GM12892 (cell line): Measurements from ENCODE around the gene TUSC2.
"Not testable (repeated sequence)": the region's sequence is repeated elsewhere in the genome, so short reads cannot be mapped to it uniquely, and the experiment has no call there.

ENCODE experiments used
- DNase-seq: peaks from one replicate; pipeline ENCODE4 v3.0.0; 2011; ENCODE audit not compliant: insufficient read length
- FAIRE-seq: peaks from 2 replicates; lab custom pipeline; 2011; peaks lifted over from hg19 to GRCh38; lab: Jason Lieb, UNC
- POLR2A ChIP-seq: IDR thresholded peaks from 2 replicates; pipeline ENCODE4 v1.6.1; 2011; ENCODE audit warnings: low read depth, low read length, control low read depth
- POLR2AphosphoS5 ChIP-seq: IDR thresholded peaks from 2 replicates; pipeline ENCODE4 v1.6.1; 2011; ENCODE audit warnings: low read depth, low read length, control low read depth
- TAF1 ChIP-seq: IDR thresholded peaks from 2 replicates; pipeline ENCODE4 v1.6.1; 2011; ENCODE audit warnings: low read depth, mild to moderate bottlenecking, control low read depth, low read length, borderline replicate concordance

TUSC2 gene

GRCh38 chr3:50286322-50287227 lies 41.4 kb downstream of the TUSC2 start:
- no peak for DNase-seq
- no peak for TF ChIP-seq POLR2A
- TF ChIP-seq TAF1 = no peak
- TF ChIP-seq POLR2AphosphoS5 = 0 out of 2 replicates have a peak, but pooled peaks have one; percentile 36
- FAIRE-seq = no peak

GRCh38 chr3:50284121-50284520 lies 43.9 kb downstream of the TUSC2 start:
- not testable (repeated sequence) for FAIRE-seq, DNase-seq

DNA sequence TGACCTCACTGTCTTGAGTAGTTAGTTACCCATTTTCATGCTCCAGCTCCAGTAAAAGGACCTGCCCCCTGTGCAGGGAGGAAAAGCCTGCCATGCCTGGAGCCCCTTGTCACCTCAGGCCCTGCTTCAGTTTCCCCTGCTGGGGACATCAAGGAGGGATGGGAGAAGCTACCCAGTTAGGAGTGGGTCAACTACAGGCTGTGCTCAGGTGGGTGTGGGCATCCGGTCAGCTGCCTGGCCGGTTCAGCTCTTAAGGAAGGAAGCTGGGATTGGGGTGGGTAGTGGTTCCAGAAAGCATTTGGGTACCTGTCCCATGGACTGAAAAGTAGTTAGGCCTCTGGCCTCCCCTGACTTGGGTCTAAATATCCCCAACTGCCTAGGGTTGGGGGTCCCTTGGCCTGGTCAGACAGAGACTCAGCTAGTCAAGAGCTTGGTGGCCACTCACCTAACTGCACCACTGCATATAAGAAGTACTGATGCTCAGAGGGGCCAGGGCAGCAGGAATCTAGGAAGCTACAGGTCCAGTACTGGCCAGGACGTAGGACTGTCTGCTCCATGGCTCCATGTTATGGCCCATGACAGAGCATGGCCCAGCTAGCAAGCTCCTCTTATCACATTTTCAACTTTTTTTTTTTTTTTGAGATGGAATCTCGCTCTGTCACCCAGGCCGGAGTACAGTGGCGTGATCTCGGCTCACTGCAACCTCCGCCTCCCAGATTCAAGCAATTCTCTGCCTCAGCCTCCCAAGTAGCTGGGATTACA lies 48.6 kb downstream of the TUSC2 start:
- FAIRE-seq = no peak
- TF ChIP-seq TAF1 = no peak
- TF ChIP-seq POLR2AphosphoS5 = no peak
- TF ChIP-seq POLR2A = no peak
- no peak for DNase-seq

DNA sequence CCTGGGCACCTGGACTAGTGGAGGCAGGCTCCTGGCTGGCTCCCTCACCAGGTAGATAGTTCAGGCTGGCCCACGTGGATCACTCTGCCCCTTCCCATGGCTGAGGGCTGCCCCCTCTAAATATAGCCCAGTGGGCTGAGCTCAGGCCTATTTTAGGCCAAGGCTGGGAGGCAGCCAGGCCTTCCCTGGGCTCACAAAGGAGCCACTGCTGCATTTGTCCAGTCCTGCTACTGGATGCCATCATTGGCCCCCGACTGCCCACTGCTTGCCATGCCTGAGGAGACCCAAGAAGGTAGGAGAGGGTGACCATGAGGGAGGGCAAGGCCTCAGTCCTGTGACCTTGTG lies 49.2 kb downstream of the TUSC2 start, which contains the start of gene LSMEM2:
TSS of gene LSMEM2 (plus strand) at position 208 of the 345 bp plus-strand sequence. CDS start at position 235, 27 bp downstream.
- no peak for TF ChIP-seq POLR2A
- no peak for TF ChIP-seq POLR2AphosphoS5
- FAIRE-seq = no peak
- no peak for DNase-seq

DNA sequence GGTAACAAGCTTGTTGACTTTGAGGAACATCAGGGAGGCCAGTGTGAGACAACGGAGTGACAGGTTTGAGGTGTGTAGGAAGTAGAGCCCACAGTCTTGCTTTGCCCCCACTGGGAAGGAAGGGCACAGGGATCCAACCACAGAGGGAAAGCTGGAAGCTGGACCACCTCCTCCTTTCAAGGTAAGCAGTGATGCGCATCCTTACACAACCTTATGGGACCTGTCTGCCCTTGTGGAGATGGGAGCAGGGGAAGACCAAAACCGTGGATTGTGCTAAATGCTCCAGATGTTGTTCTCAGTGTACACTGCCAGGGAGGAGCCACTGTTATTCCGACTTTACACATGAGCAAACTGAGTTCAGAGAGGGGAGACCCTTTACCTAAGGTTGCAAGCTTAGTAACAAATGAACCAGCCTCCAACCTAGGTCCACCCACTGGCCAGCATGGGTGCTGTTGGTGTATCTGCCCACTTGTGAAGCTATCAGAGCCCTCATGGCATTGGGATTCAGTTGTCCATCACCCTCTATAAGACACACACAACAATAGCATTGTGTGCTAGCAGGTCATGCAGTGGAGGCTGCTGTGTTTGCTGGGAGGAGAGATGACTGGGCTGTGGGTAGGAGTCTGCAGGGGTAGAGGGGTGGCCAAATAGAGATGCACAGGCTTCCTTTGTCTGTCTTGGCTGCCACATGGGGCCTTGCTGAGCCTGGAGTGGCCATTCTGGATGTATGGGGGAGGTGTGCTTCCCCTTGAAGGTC lies 49.7 kb downstream of the TUSC2 start:
- TF ChIP-seq TAF1 = no peak
- no peak for TF ChIP-seq POLR2AphosphoS5
- TF ChIP-seq POLR2A = no peak
- DNase-seq (no peak), FAIRE-seq (no peak)

DNA sequence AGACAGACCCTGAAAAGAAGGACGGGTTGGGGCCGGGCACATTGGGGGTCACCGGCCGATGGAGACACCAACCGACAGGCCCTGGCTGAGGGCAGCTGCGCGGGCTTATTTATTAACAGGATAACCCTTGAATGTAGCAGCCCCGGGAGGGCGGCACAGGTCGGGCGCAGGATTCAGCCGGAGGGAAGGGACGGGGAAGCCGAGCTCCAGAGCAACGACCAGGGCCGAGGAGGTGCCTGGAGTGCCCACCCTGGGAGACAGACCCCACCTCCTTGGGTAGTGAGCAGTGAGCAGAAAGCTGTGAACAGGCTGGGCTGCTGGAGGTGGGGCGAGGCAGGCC lies 51.3 kb downstream of the TUSC2 start:
- FAIRE-seq (no peak), DNase-seq (no peak)
- TF ChIP-seq POLR2A (no peak), POLR2AphosphoS5 (no peak), TAF1 (no peak)

DNA sequence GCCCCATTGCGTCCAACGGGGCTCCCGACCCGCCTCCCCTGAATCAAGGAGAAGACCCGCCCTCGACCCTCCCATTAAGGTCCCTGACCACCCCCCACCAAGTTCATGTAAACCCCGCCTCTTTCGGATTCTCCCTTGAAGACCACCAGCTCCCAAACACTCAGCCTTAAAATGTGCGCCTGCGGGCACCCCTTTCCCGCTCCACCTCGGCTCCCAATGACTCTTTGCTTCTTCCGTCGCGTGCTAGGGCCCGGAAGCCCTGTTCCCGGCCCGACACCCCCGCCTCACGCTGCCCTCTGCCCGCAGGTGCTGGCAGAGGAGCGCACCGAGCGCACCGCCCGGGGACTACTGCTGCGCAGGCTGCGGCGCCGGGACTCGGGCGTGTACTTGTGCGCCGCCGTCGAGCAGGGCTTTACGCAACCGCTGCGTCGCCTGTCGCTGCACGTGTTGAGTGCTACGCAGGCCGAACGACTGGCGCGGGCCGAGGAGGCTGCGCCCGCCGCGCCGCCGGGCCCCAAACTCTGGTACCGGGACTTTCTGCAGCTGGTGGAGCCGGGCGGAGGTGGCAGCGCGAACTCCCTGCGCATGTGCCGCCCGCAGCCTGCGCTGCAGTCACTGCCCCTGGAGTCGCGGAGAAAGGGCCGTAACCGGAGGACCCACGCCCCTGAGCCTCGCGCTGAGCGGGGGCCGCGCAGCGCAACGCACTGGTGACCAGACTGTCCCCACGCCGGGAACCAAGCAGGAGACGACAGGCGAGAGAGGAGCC lies 51.8 kb downstream of the TUSC2 start:
- FAIRE-seq (no peak), DNase-seq (no peak)
- TF ChIP-seq TAF1 (no peak), POLR2A (no peak), POLR2AphosphoS5 (no peak)

GRCh38 chr3:50275141-50275995 lies 52.7 kb downstream of the TUSC2 start:
- TF ChIP-seq POLR2AphosphoS5 (no peak), POLR2A (no peak), TAF1 (no peak)
- DNase-seq = no peak
- no peak for FAIRE-seq
